Fibroblast of skin of abdomen (primary cell): ENCODE results near the gene DLK1.

Experiments
- DNase-seq: peaks from one replicate; pipeline ENCODE4 v3.0.0-alpha.2; 2013

Gene DLK1

DNA sequence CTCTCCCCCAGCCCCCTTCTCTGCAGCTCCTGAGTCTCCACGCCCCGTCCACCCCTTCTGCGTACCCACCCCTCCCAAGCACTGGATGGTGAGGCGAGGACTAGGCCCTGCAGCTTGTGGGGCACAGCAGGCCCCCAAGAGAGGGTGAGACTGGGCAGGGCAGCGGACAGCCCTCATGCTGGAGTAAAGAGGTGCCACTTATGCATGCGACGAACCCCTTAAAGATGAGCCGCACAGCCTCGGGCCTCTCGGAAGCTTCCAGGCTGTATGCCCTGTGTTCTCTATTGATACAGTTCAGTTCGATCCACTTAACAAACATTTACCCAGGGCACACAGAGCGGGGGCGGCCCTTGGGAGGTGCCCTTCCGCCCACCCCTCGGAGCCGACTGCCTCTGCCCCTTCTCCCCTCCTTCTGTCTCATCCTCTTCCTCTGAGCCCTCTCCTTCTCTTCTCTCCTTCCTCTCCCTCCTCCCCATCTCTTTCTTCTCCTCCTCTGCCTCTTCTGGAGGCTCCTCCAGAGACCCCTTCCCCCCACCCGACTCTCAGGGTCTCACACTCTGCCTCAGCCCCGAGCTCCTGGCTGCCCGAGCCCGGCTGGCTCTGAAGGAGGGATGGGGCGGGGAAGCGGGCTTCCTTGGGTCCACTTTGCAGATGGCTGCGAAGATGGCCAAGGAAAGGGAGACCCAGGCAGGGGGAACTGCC is 32.7 kb upstream of the DLK1 start:
- no peak for DNase-seq

DNA sequence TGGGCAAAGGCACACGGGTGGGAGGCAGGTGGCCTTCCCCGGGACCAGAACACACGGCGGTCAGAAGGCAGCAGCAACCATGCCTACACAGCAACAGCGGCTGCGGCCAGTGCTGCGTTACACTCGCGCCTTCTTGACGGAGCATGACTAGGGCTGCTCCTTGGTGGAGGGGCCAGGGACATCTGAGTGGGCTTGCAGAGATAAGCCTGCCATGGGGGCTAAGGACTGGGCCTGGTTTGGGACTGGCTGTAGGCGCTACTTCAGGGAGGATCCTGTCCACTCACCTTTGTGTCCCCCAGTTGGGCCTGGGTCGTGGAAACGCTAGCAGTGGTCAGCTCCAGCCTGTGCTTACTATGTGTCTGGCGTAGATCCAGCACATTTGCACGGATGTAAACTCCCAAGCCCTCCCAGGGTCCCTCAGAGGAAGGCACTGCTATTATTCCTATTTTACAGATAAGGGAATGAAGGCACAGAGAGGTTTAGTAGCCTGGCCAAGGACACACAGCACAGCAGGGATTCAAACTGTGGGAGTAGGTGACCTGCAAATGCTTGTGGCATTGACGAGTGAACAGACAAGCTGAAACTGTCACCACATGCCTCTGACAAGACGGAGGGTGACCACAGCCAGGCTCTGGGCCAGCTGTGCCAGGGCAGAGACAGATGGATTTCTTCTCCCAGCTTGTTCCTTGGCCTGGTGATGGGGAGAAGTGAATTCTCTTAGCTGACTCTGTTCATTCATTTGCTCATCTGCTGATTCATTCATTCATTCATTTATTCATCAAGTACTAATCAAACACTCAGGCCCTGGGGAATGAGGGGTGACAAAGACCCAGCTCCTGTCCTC is 31.9 kb upstream of the DLK1 start:
- no peak for DNase-seq

DNA sequence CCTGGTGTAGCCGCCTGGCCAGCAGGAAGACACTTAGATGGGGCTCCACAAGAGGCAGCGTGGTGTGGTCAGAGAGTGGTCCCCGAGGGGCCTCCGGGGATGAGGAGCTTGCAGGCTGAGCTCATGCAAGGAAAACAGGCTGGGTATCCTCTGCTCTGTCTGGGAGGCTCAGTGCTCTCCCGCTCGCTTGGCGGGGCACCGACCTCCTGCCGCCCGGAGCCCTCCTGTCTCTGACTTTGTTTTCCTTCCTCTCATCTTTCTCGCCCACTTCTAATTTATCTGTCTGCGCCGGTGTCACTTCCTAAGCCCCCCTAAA is 31.3 kb upstream of the DLK1 start:
- no peak for DNase-seq

DNA sequence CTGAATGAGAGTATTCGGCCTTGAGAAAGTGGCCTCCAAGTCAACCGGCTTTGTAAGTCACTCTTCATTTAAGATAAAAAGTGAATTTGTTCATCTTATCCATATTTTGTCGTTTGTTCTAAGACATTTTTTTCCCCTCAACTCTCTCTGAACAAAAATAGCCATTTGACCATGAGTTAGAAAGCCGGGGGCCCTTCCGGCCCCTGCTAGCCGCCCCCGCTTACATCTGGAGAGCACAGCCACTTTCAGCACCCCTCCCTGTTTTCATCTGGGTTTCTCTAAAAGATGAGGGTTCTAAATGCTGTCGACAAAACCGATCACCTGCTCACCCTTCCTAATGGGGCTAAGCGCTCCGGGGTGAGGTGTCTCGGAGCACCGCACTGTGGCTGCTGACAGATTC is 30.7 kb upstream of the DLK1 start:
- DNase-seq = no peak

DNA sequence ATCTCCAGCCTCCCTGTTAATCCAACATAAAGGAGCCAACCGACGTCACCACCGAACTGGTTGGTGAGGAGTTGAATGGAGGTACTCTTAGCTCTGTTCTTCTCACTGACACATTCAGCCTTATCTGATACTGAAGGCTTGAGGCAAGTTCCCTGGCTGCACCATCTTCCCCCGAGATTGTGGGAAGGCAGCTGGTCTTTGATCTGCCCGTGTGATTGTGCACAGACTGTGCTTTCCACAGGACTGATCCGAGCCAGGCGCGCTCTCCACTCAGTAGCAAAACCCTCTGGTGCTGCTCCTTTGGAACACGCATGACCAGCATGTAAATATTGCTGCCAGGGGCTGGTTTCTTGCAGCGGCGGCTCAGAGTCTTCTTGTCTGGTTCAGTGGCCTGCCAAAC is 30.1 kb upstream of the DLK1 start:
- no peak for DNase-seq

DNA sequence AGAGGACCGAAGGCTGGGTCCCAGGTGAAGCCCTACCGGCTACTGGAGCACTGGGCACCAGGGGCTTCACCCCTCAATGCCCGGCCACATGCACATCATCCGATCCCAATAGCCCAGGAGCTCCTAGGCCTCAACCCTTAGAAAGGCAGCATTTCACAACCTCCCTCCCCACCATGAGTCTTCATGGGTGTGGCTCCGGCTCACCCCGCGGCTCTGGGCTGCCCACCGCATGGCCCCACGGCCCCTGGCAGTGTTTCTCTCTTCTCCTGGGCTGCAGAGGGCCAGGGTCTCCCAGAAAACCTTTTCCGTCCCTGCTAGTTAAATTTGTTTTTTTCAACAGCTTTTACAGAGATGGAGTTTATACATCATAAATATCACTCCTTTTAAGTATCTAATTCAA is 28.6 kb upstream of the DLK1 start:
- DNase-seq = no peak

DNA sequence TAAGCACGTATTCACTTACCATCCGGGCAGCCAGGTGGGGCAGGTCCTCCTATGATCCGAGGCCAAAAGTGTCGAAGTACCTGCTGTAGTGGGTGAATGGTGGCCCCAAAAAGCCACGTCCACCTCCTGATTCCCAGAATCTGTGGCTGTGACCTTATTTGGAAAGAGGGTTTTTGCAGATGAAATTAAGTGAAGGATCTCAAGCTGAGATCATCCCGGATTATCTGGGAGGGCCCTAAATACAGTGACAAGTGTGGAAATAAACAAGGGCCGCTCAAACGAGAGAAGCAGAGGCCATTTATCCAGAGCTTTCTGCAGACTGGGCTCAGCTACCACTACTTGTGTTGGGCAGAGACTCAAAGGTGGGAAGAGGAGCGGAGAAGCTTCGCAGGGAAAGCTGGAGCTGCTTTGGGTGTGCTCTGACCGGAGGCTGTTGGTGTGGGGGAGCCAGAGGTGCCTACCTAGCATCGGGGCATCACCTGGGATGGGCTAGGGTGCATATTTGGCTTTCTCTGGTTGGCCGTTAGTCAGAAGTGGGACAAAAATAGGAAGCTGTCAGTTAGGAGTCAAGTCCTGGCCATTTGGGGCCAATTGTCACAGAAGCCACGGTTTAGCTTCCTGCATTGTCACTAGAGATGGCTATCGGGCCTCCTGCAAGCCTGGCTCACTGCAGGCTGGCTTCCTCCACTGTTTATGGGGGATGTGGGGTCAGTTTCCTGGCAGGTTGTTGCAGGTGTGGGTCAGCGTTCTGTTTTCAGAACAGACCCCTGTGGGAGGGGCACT is 27.8 kb upstream of the DLK1 start:
- no peak for DNase-seq

DNA sequence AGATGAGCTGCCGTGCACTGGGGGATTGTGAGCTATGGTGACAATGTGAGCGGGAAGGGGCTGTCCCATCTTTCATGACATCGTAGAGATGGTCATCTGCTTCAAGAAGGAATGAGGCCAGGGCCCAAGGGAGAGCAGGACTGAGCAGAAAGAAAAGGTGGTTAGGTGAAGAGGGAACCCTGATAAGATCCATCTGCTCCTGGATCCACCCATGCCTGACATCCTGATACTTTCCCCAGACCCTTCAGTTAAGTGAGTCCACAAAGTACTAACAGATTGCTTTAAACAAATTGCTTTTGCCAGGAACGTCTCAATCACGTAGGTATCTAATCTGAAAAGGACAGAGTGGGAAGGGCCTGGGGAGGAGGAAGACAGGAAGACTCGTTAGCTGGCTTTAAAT is 25.4 kb upstream of the DLK1 start:
- no peak for DNase-seq

DNA sequence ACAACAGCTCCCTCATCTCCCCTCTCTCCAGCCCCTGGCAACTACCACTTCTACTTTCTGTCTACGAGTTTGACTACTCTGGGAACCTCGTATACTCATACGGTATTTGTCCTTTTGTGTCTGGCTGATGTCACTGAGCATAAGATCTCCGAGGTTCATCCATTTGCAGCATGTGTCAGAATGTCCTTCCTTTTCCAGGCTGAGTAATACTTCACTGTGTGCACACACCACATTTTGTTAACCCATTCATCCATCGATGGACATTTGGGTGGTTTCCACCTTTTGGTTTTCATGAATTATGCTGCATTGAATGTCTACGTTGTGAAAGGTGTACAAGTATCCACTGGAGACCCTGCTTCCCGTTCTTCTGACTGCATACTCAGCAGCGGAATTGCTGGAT is 24.1 kb upstream of the DLK1 start:
- DNase-seq = no peak

DNA sequence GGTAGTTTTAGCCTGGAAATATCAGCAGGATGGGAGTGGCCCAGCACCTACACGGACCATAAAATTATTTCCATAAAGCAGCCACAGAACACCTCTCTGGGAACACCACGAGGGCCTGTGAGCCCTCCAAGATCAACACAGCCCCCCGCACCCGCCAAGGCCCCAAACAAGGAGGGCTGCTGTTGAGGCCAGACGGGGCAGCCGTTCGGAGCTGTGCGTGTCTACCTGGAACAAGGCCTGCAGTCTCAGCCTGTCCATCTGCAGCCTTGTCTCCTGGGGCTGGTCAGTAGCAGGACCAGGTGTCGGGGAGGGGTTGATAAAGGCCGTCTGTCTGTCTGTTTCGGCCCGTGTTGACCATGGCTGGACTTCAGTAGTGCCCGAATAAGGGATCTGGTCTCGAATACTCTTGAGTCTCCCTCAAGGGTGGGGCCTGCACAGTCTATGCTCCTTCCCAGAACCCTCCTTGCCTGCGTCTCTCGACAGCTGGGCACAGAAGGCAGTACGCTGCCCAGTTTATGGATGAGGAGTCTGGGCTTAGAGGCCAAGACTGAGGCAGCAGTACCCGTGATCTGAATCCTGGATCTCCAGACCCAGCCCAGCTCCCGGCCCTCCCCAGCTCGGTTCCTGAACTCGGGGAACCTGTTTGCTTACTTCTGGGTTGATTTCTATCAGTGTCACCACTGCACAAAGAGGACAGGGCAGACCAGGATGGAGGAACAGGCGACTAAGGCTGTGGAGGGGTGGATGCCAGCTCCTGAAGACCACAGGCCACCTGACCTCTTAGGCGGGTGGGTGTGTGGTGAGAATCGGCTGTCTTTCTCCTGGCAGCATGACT is 23.1 kb upstream of the DLK1 start:
- DNase-seq = no peak

DNA sequence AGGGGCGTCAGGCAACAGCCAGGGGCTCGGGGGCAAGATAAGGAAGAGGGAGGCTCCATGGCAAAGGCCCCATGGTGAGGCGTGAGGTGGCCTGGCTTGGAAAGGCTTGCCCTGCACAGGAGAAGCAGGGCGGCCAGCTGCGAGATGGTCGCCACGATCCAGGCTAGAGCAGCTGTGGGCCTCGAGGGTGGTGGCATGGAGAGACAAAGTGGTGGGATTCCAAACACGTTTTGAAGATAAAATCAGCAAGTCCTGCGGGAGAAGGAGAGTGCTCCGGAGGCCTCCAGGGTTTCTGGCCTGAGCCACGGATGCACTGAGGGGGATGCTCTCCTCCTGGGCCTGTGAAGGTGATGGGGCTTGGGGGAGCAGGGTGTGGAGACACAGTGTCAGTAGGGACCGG is 20.5 kb upstream of the DLK1 start:
- no peak for DNase-seq

DNA sequence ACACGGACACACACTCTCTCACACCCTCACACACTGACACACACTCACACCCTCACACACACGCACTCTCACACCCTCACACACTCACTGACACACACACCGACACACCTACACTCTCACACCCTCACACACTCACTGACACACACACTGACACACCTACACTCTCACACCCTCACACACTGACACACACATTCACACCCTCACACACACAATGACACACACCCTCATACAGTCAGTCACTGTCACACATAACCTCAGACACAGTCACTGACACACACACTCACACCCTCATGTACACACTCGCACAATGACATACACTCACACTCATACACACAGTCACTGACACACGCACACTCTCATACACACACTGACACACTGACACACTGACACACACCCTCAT is 19.8 kb upstream of the DLK1 start:
- no peak for DNase-seq

DNA sequence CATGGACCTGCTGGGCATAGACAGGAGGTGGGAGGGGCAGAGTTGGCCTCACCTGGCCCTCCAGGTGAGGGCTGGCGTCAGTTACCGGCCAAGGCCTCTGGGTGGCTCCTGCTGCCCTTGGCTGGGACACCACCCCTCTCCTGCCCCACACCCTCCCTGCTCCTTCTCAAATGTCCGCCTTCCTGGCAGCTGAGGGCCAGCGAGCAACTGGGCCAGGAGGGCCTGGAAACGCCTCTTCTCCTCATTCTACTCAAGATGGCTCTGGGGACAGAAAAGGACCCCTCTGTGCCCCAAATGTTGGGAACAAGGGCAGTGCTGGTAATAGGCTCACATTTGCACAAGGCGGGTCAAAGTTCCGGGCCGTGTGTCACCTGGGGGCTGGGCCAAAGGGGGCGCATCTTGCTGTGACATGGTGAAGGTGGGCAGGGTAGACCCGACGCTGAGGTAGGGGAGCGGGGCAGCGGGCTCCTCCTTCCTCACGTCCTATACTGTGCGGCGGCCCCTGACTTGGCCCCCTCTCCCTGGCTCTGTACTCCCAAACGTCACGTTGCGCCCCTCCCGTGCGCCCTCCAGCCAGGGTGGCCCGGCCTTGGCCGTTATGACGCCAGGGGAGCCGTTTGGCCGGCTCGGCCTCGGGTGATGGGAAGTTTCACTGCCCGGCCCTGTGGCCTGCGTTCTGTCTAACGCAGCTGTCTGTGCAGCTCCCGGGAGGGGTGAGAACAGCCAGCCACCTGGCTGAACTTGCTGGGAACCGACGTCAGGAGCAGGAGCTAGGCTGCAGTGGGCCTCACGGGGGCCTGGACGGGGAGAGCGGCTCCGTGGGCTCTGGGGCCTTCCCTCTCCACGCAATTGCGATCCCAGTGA is 18.0 kb upstream of the DLK1 start:
- no peak for DNase-seq

DNA sequence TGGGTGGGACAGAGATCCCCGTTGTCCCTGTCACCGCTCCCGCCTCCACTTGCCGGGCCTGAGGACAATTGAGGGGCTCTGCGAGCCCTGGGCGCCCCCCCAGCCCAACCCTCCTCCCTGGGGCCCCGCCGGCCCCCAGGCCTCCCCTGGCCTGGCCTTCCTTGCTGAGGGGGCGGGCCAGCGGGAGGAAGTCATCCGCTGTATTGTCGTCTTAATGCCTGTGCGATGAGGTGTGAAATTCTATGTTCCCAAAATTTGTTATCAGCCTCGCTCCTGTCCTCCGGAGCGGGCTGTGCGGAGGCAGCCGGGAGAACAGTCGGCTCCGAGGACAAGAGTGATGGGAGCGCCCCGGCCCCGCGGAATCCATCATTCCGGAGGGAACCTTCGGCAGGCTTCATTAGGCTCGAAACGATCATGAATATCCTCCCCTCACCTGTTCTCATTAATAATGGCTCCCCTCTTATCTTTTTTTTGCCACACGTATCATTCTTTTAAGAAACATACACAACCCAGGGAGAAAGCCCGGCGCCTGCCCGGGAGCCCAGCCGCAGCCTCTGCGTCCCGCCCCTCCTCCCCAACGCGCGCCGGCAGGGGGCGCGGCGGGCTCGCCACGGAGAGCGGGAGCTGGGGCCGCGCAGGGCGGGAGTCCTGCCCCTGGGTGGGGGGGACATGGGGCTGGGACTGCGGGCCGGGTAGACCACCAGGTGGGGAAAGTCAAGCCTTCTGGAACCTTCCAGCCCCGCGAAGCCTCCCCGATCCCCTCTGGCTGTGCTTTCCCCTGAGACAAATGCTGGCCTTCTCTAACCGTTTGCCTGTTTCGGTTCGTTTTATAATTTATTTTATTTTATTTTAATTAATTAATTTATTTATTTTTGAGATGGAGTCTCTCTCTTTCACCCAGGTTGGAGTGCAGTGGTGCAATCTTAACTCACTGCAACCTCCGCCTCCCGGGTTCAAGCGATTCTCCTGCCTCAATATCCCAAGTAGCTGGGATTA is 17.1 kb upstream of the DLK1 start:
- DNase-seq = no peak

DNA sequence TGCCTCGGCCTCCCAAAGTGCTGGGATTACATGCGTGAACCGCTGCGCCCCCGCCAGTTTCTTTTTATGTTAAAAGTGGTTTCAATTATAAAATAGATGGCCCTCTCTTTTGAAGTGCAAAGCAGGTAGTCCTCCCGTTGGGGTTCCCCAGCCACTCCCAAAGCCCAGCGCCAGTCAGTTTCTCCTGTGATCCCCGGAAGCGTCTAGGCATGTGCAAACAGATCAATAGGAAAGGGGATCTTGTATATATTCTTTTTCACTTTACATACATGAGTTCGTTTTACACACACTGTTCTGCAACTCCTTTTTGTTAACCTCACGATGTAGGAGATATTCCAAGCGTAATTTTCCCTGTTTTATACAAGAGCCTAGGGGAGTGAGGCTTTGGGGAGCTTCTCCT is 16.3 kb upstream of the DLK1 start:
- DNase-seq = no peak

DNA sequence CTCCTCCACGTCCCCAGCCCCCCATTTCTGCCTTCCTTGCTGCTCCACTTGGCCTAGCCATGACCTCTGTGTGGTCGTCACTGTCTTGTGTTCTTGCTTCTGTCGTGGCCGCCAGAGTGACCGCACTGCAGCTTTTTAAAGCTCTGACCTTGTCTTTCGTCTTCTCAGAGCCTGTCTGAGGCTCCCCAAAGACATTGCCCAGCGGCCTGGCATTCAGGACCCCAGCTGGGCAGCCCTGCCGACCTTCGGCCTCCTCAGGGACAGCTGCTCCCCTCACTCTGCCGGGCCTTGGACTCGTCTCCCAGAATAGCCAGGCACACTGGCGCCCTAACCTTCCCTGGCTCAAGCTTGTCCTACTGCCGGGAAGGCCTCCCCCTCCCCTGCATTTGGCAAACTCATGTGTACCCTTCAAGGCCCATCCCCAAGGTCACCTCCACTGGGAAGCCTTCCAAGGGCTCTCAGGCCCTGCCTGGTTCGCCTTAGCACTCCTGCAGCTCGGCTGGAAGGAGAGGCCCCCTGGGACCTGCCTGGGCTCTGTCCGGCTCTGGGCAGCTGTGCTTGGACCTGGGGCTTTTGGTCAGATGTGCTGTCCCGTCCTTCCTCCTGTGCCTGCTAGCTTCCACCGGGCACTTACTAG is 15.7 kb upstream of the DLK1 start:
- no peak for DNase-seq

DNA sequence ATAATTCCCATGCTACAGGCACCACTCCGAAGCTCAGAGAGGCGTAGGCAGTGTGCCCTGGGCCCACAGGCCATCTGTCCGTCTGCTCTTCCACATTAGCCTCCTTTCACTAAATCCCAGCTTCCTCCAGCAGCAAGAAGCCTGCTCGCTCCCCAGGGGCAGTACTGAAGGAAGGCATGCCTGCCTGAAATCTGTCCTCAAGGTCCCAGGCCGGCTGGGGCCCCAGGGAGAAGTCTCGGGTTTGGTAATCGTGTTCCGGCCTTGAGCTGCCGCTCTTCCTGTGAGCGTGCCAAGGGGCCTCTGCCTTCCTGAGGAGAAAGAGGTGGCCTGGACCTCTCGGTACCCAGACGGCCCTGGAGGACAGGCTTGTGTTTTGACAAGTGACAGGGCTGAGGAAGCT is 15.2 kb upstream of the DLK1 start:
- no peak for DNase-seq

DNA sequence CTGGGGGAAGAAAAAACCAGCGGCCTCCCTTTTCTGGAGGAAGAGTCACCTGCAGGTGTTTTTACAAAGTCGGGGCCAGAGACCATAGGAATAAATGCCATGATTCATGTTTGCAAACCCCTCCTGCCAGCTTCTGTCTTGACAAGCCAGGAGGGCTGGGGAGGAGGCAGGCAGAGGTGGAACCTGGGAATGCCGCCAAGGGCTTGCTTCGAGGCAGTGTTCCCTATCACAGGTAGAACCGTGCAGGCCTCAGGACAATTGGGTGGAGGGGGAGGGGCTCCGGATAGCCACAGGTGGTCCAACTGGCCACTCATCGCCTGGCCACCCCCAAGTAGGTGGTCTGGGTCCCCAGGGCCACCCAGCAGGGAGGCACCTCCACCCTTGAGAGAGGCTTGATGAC is 14.2 kb upstream of the DLK1 start:
- no peak for DNase-seq

DNA sequence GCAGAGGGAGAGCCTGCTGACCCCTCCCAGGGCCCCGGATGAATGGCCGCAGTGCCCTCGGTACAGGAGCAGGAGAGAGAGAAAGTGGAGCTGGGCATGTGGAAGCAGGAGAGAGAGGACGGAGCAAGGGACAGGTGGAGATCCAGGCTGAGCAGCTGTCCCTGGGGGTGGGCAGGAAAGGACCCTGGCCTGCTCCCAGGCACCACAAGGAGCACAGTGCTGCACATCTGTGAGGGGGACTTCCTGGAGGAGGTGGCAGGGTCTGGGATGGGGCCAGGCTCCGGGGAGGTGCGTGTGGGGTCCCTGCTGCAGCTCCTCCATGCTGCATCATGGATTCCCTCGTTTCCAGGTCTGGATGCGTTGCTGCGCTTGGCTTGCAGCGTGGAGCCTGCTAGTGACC is 13.0 kb upstream of the DLK1 start:
- no peak for DNase-seq

DNA sequence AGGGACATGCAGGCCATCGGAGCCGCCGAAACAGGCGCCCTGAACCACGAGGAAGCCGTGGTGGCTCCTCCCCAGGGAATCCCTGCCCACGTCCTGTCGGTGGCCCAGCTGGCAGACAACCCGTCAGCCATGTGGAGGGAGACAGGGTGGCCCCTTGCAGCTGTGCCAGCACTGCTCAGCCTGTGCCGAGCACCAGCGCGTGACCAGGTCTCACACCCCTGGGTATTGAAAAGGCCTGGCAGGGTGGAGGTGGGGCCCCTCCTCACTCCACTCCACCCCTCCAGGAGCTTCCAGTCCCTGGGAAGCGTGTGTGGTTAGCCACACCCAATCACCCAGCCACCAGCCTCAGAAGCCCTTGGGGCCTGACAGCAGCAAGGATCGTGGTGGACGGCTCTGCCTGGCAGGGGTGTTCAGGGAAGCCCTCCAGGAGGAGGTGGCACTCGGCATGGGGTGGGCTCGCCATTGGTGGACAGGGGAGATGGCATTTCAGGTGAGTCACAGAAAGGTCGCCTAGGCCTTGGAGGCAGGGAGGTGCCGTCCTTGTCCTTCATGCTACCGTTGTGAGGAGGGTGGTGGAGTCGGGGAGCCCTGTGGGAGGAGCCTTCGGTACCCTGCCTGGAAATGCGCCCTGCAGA is 12.3 kb upstream of the DLK1 start:
- DNase-seq = no peak
